HG03460 (cell line): ENCODE data around the gene CALU.

Source experiments
- ATAC-seq: cut with Tn5 transposase; IDR thresholded peaks from one replicate; pipeline ENCODE4 v1.9.1; 2021; ENCODE audit not compliant: unreplicated experiment

Gene CALU

DNA sequence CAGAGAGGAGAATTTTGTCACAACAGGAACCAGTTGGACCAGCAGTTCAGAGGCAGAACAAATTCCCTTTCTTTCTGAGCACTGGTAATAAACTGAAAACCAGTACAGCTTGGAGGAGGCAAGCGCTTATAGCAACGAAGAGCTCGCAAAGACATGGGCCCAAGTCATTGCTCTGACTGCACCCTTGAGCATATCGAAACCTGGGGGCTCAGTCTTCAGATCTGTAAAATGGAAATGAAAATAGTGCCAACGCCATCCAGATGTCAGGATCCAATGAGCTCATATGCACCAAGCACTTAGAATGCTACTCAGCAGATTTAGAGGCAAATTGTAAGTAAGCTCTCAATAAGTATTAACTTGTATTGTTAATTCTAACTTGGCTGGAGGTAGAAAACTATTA is 14.4 kb upstream of the CALU start:
- ATAC-seq = no peak

DNA sequence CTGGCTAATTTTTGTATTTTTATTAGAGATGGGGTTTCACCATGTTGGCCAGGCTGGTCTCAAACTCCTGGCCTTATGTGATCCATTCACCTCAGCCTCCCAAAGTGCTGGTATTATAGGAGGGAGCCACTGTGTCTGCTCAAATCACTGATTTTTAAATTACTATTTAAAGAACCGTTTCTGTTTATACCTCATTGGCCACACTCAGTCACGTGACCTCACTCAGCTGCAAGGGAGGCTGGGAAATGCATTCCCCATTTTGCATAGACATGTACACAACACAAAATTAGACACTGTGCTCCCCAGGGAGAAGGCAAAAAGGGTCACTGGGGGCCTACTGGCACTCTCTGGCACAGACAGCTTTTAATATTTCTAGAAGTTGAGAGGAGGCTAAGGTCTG is 13.6 kb upstream of the CALU start:
- ATAC-seq = no peak

DNA sequence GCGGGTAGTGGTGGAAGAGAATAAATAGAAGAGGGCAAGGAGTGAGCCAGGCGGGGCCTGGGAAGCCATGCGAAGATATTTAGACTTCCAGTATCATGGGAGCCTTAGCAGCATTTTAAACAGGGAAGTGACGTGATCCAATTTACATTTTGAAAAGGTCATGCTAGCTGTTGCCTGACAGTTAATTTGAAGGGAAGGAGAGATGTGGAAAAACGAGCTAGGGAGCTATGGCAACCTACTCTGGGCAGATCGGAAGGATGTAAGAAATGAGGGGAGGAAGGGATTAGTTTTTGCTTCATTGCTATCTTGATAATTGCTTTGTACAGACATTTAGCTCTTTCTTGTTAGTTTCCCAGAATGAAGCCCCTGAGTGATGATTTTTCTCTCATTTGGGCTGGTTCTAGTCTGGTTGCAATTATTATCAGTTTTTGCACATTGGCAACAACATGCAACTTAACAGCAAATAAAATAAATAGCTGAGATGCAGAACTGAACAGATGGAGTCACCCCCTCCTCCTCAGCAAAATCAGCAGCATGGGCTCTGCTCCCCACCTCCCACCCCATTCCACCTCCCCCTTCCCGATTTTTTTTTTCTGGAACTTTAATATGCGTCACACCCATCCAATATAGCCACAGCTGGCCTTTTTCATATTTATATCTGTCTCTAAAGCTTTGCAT is 13.0 kb upstream of the CALU start:
- no peak for ATAC-seq

DNA sequence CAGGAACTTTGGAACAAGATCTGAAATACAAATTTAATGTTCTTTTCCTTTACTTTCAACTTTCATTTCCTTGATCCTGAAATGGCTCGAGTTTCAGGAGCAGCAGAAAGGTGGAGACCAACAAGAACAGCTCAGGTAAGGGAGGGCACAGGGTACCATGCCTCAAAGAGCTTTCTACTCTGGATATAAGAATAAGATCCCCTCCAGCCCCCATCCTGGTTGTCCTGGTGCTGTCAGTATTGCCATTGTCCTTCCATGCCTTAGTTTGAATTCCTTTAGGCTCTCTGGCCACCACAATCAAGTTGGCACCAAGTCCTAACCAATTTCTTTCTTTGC is 12.5 kb upstream of the CALU start:
- no peak for ATAC-seq

DNA sequence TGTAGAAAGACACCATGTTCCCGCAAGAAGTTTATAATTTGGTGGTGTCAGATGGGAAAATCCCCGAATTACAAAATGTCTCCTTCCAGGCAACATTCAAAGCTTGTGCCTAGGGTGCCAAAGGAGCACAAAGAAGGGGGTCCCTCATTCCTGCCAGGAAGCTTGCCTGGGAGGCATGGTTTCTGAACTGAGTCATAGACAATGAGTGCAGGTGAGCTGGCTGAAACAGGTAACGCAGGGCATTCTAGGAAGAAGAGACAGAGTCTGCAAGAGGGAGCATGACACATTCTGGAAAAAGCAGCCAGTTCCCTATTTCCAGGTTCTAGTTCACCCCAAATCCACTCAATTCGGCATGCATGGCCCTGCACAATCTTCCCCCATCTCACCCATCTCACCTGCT is 11.9 kb upstream of the CALU start:
- no peak for ATAC-seq

DNA sequence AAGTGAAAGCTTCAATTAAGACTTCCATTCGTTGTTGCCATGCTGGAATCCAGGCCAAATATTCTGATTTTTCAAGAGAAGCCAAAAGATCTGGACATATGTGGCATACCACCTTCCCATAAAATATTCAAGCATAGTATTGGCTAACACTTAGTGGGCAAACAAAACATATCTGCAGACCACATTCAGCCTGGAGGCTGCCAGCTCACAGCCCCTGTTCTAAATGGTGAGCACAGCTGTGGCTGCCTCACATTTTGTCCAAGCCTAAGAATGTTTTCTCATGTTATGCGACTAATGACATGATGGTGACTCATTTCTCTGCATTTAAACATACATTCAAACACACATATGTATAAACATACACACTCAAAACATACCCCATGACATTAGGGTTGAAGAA is 10.6 kb upstream of the CALU start:
- ATAC-seq = no peak

DNA sequence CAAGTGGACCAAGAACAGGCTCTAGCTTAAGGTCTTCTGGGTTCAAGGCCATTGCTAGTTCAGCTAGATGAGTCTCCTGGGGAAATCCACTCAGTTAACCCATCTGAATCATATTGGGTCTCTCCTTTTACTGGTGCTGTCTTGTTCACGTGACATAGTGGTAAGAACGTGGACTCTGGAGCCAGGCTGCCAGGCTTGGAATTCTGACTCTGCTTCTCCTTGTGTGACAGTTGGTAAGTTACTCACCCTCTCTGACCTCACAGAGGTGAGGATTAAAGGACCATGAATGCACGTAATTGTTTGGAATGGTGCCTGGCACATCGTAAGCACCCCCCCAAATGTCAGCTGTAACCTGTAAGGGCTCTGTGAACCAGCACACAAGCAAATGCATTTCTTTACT is 9.7 kb upstream of the CALU start:
- ATAC-seq = no peak

DNA sequence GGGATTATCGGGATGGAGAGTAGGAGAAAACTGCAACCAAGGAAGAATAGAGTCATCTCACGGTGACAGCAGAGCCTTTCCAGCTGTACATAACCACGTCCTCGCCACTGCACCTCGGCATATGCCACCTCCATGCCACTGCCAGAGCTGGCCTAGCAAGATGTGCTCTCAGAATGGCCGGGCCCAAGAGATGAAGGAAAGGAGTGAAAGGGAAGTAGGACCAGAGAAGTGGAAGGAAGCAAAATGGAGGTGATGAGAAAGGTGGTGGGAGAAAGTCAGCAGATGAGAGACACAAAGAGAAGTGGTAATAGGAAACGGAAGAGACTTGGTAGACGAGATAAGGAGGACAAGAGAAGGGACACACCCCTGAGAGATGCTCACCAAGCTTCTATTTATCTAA is 8.0 kb upstream of the CALU start:
- no peak for ATAC-seq

DNA sequence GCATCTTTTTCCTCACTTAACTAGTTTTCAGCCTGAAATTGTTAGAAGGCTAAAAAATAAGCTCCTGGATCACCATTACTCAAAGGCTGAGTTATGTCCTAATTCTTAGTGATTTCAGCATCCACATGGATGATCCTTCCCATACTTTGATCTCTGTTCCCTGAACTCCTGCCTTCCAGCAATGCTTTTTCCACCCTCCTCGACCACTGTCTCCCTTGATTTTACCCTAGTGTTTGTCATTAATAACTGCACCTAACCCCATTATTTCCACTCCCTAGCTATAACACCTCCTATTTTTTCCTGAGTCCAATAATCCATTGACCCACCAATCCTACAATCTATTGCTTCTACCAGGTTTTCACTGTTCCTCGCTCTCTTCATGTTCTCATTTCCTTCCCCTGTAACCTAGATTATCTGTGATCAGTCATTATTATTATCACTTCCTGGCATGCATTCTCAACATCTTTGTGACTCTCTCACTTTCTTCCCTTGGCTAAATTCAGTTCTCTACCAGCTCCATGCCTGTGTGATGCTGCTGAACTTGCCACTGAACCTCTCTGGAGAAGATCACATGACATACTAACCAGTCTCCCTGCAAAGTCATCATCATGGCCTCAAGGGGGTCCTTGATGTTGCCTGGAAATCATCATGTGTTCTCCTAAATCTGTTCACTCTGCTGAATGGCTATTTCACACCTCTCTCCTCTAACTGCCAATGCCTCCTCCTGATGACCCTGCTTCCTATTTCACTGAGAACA is 6.5 kb upstream of the CALU start:
- no peak for ATAC-seq

DNA sequence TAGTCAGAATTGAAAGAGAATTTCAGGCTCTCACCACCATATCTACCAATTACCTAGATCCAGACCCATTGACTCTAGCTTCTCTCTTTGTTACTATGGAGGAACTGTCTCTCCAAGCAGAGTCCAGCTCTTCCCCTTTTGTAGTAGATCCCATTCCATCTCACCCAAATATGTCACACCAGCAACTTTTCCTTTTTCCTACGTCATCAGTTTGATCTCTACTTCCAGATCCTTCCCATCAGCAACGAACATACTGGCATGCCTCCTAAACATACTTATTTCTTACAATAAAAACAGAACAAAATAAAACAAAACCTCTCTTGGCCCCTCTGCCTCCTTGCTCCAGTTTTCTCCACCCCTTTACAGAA is 5.9 kb upstream of the CALU start:
- ATAC-seq = no peak

DNA sequence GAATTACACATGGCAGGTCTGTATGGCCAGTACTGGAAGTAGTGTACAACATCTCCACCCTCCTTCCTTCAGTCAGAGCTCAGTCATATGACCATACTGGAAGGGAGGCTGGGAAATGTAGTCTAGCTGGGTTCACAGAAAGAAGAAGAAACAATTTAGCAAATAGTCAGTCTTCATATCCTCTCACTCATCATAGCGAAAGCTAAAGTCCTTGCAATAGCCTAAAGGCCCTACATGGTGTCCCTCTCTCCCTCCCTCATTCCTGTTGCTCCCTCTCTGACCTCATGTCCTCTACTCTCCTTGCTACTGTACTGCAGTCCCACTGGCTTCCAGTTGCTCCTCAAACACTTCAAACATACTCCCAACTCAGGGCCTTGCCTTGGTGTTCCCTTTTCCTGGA is 4.3 kb upstream of the CALU start:
- ATAC-seq = no peak

DNA sequence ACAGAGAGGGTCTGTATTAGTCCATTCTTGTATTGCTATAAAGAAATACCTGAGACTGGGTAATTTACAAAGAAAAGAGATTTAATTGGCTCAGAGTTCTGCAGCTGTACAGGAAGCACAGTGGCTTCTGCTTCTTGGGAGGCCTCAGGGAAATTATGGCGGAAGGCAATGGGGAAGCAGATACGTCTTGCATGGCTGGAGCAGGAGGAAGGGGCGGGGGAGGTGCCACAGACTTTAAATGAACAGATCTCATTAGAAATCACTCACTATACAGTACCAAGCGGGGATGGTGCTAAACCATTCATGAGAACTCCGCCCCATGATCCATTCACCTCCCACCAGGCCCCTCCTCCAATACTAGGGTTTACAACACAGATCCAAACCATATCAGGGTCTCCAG is 3.7 kb upstream of the CALU start:
- ATAC-seq = no peak

DNA sequence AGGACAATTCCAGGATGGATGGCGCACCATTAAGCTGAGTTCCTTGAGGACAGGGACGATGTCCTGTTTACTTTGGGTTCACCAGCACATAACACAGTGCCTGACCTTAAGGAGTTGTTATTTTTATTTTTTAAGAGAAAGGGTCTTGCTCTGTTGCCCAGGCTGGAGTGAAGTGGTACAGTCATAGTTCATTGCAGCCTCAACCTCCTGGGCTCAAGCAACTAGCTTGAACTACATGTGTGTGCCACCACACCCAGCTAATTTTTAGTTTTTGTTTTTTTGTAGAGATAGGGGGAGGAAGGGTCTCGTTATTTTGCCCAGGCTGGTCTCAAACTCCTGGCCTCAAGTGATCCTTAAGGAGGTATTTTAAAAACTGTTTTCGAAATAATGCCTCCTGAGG is 1.7 kb upstream of the CALU start:
- ATAC-seq = no peak

DNA sequence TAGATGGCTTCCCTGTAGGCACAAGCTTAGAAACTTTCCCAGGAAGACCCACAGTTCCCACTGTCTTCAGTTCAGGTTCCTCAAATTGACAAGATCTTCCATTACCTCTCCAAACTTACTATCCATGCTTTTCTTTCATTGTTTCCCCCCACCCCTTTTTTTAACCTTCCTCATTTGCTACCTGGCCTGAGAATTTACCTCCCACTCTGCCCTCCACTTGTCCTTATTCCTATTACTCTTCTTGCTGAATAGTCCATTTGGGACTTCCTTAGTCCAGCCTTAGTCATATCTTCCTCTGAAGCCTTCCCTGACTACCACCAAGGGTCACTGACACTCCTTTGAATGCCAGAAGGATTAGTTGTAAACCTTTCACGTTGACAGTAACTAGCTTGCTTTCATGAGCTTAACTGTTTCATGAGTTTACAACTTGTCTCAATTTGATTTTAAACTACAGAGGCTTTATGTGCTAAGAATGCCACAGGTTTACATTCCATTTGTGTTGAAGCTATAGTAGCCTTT is 1.2 kb upstream of the CALU start:
- ATAC-seq = no peak

DNA sequence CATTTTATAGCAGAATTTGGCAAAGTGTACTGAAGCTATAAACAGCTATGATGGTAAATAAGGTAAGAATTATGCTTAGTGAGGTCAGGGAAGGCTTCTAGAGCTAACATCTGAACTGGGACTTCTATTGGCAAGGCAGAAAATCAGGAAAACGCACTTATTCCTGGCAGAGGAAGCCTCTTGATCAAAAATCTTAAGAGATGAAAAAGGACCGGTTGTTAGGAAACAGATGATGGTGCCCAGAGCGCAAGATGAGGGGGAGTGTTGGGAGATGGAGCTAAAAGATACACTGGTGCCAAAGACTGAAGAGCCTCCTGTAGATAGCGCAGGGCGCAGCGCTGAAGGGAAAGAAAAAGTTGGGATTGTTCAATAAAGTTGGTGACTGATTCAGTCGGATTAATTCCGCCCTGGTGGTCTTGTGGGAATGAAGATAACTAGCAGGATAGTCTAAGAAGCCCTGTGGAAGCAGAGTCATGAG is 550 bp upstream of the CALU start:
- no peak for ATAC-seq

DNA sequence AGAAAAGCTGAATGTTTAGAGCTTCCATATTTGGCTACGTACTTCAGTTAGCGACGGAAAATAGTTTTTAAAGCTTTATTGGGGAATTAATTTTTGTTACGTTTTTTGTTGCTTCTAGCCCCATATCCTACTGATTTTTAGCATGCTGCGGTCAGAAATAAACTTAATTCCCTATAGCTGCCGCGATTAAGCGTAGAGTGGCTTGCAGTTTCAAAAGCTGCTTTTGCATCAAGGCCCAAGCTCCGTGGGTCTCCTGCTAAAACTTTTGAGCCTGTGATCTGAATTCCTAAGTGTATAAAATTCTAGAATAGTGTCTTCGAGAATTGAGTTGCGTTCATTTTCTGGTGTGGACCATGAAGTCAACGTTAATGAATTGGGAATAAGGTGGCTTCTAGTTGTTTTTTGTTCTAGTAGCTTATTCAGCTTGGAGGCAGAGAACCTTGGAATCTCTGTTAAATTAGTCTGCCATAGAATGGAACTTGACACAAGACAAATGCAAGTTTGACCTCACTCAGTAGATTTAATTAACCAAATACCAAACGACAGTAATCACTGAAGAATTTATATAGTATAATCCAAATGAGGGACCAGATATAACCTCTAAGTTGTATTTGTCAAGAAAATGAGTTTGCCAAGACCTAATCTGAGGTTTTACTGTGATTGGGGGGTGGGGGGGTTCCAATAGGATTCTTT is 977 bp downstream of the CALU start:
- no peak for ATAC-seq

DNA sequence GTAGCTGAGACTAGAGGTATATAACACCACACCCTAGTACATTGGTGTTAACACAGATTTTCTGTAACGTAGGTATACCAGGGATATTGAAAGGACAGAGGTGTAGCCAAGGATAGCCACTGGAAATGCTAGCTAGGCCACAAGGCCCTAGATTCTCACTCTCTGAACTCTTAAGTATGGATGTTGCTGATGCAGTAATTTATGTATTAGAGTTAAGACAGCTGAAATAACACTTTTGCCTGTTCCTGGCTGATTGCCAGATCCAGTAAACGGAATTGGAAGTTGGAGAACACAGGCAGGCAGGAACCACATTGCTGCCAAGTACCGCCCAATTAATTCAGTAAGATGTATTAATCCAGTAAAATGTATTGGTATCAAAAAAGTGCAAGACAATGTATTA is 1.8 kb downstream of the CALU start:
- no peak for ATAC-seq

DNA sequence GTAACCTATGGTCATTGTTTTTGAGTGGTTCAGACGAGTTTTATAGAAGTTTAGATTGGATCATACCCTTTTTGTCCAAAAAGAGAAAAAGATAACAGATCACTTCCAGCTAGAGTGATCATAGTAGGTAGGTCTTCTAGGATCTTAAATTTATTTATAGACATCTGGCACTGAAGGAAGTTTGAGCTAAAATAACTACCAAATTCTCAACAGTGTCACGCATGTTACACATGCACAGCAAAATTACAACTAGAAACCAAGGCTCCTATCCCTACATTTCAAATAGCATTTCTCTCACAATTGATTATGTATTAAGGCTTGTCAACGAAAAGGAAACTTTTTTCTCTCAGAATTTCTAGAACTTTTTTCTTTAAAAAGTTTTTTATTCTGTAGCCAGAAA is 2.3 kb downstream of the CALU start:
- no peak for ATAC-seq

DNA sequence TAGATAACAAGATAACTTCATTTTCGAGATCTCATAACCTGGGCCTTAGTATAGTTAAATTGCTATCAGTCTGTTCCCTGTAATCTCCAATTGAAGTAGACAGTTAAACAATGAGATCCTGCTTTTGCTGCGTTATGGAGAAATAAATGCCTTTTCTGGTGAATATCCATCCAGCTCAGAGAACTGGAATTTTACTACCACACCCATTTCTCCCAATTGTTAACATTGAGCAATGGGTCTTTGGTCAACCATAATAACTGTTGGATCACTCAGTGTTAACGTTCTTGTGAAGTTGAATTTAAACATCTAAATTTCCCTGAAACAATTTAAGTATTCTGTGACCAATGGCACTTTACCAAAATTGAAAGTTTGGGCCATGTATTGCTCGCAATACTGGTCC is 3.0 kb downstream of the CALU start:
- no peak for ATAC-seq

DNA sequence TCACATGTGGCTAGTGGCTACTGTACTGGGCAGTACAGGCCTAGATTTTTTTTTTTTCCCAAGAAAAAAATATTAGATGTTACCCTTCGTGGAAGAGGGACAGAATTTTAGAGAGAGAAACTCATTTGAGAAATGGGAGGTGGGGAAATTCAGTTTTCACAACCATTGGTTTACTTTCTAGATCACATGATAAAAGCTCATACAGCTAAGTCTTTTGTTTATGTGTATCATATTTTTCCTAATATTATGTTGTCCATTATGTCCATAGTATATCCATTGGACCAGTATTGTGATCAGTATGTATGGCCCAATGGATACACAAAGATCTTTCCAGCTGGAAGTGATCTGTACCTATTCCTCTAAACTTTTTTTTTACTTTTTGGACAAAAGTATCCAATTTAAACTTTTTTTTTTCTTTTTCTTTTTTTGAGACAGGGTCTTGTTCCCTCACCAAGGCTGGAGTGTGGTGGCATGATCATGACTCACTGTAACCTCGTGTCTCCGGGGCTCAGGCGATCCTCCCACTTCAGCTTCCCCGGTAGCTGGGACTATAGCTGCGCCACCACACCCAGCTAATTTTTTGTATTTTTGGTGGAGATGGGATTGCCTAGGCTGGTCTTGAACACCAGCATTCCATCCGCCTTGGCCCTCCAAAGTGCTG is 4.1 kb downstream of the CALU start:
- no peak for ATAC-seq

DNA sequence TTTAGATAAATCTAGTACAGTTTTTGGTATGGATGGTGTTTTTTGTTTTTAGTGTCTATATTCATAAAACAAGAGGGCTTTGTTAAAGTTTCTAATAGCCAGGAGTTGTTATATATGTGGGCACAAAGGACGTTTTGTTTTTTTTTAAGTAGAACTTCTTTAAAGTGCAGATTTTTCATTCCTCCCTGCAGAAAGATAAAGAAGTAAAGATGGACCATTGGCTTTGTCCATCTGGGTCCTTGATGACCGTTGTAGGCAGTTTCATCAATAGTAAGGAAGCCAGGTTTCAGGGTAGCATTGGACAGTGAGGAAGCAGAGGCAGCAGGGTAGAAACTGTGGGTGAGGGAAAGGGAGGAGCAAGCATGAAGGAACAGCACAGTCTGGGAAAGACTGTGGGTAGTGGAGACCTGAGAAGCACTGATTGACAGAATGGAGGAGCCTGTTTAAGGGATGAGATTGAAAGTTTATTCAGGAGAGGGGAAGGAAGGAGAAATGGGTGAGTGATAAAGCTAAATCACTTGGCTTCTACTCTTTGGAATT is 5.3 kb downstream of the CALU start:
- no peak for ATAC-seq
